ENCODE results near the gene PLS1. TPM values are rescaled to one million over a fixed set of nuclear protein-coding genes. Genes with fewer than 3 reads are reported as not detected.

The PLS1 gene
- total RNA-seq, 1 donor from 2014 or later, result 0.60 TPM

Other genes starting within 250 kb of the PLS1 start
- 42.5 and 44.2 TPM in 2 replicates for gene XRN1, start 148.4 kb upstream of the PLS1 start, total RNA-seq
- 13.9 and 17.3 TPM in 2 replicates for gene ATR, start 17.7 kb upstream of the PLS1 start, total RNA-seq
- 3.8 and 4.8 TPM in 2 replicates for gene TRPC1, start 127.6 kb downstream of the PLS1 start, total RNA-seq